H9 (cell line): ENCODE results near the gene ITGAX. TPM values are rescaled to one million over a fixed set of nuclear protein-coding genes. Genes with fewer than 3 reads are reported as not detected.

Experiments used
- DNase-seq: peaks from one replicate; pipeline ENCODE4 v3.0.0-alpha.2; 2017
- H2AFZ ChIP-seq: one replicate; pipeline ENCODE4 v1.6.1; 2013; ENCODE audit warnings: mild to moderate bottlenecking, low read length, control low read depth, moderate library complexity
- H2AK5ac ChIP-seq: 2 replicates; pipeline ENCODE4 v1.6.1; 2013; ENCODE audit warnings: low read length, control low read depth, mixed read lengths; ENCODE audit not compliant: insufficient read length
- H2BK120ac ChIP-seq: one replicate; pipeline ENCODE4 v1.6.1; 2013; ENCODE audit warnings: low read depth, mild to moderate bottlenecking, low read length, control low read depth, inconsistent platforms; ENCODE audit not compliant: poor library complexity, severe bottlenecking
- H2BK12ac ChIP-seq: 2 replicates; pipeline ENCODE4 v1.6.1; 2013; ENCODE audit warnings: low read length, control low read depth, mixed read lengths, low read depth; ENCODE audit not compliant: insufficient read length
- H2BK15ac ChIP-seq: 2 replicates; pipeline ENCODE4 v1.6.1; 2013; ENCODE audit warnings: low read depth, low read length, control low read depth
- H2BK20ac ChIP-seq: one replicate; pipeline ENCODE4 v1.6.1; 2013; ENCODE audit warnings: low read depth, mild to moderate bottlenecking, low read length, control low read depth, inconsistent platforms; ENCODE audit not compliant: poor library complexity, severe bottlenecking
- H2BK5ac ChIP-seq: 2 replicates; pipeline ENCODE4 v1.6.1; 2013; ENCODE audit warnings: low read length, control low read depth, mixed read lengths; ENCODE audit not compliant: insufficient read length
- H3K14ac ChIP-seq: 2 replicates; pipeline ENCODE4 v1.6.1; 2013; ENCODE audit warnings: low read length, control low read depth; ENCODE audit not compliant: insufficient read depth
- H3K18ac ChIP-seq: 2 replicates; pipeline ENCODE4 v1.6.1; 2013; ENCODE audit warnings: low read depth, mild to moderate bottlenecking, mixed read lengths, low read length, control low read depth; ENCODE audit not compliant: insufficient read length
- H3K23ac ChIP-seq: 2 replicates; pipeline ENCODE4 v1.6.1; 2013; ENCODE audit warnings: low read length, control low read depth, mixed read lengths, low read depth; ENCODE audit not compliant: insufficient read length
- H3K23me2 ChIP-seq: 2 replicates; pipeline ENCODE4 v1.6.1; 2013; ENCODE audit warnings: low read depth, mild to moderate bottlenecking, mixed read lengths, low read length, control low read depth; ENCODE audit not compliant: insufficient read length, poor library complexity, severe bottlenecking
- H3K27ac ChIP-seq: 2 replicates; pipeline ENCODE4 v1.5.1; 2013; ENCODE audit warnings: low read length, control low read depth, mixed read lengths, low read depth; ENCODE audit not compliant: insufficient read length
- H3K27me3 ChIP-seq: 2 replicates; pipeline ENCODE4 v1.6.1; 2013; ENCODE audit warnings: low read length, control low read depth, inconsistent platforms; ENCODE audit not compliant: insufficient read depth
- H3K4ac ChIP-seq: 2 replicates; pipeline ENCODE4 v1.6.1; 2013; ENCODE audit warnings: low read depth, mild to moderate bottlenecking, control low read depth, inconsistent platforms, low read length, moderate library complexity
- H3K4me1 ChIP-seq: 2 replicates; pipeline ENCODE4 v1.6.1; 2013; ENCODE audit warnings: low read length, control low read depth, inconsistent platforms; ENCODE audit not compliant: insufficient read depth
- H3K4me2 ChIP-seq: 2 replicates; pipeline ENCODE4 v1.6.1; 2013; ENCODE audit warnings: low read length, control low read depth, mixed read lengths; ENCODE audit not compliant: insufficient read length, insufficient read depth
- H3K56ac ChIP-seq: 2 replicates; pipeline ENCODE4 v1.6.1; 2013; ENCODE audit warnings: low read depth, mild to moderate bottlenecking, mixed read lengths, low read length, control low read depth; ENCODE audit not compliant: insufficient read length
- H3K79me1 ChIP-seq: 2 replicates; pipeline ENCODE4 v1.6.1; 2013; ENCODE audit warnings: low read depth, mild to moderate bottlenecking, moderate library complexity, low read length, control low read depth, inconsistent platforms; ENCODE audit not compliant: insufficient read depth, poor library complexity, severe bottlenecking
- H3K79me2 ChIP-seq: 2 replicates; pipeline ENCODE4 v1.6.1; 2013; ENCODE audit warnings: low read length, control low read depth, inconsistent platforms; ENCODE audit not compliant: insufficient read depth
- H3K9ac ChIP-seq: 2 replicates; pipeline ENCODE4 v1.6.1; 2013; ENCODE audit warnings: low read length, control low read depth, mixed read lengths; ENCODE audit not compliant: insufficient read length; ENCODE audit errors: extremely low read depth
- H3K9me3 ChIP-seq: one replicate; pipeline ENCODE4 v1.6.1; 2013; ENCODE audit warnings: low read depth, low read length, inconsistent platforms; ENCODE audit not compliant: control insufficient read depth
- H3T11ph ChIP-seq: one replicate; pipeline ENCODE4 v1.6.1; 2013; ENCODE audit warnings: mild to moderate bottlenecking, low read length, control low read depth, inconsistent platforms
- H4K20me1 ChIP-seq: one replicate; pipeline ENCODE4 v1.6.1; 2013; ENCODE audit not compliant: control insufficient read depth, insufficient read length, insufficient read depth
- H4K5ac ChIP-seq: 2 replicates; pipeline ENCODE4 v1.6.1; 2013; ENCODE audit warnings: low read depth, mild to moderate bottlenecking, mixed read lengths, low read length, control low read depth; ENCODE audit not compliant: insufficient read length
- H4K8ac ChIP-seq: replicated peaks from 2 replicates; pipeline ENCODE4 v1.6.1; 2013; ENCODE audit warnings: low read length, control low read depth, mixed read lengths, low read depth; ENCODE audit not compliant: insufficient read length
- H4K91ac ChIP-seq: 2 replicates; pipeline ENCODE4 v1.6.1; 2013; ENCODE audit warnings: low read depth, mild to moderate bottlenecking, moderate library complexity, mixed read lengths, low read length, control low read depth; ENCODE audit not compliant: insufficient read length
- H3K27ac Mint-ChIP-seq, 3 experiments: 2 replicates in 2 of 3; 3 replicates in 1 of 3; pipeline ENCODE4 v1.8.0; 2020 to 2021; ENCODE audit warnings: mixed read lengths in 3 of 3, mild to moderate bottlenecking in 1 of 3, moderate library complexity in 1 of 3
- H3K27me3 Mint-ChIP-seq: 2 replicates; pipeline ENCODE4 v1.8.0; 2021; ENCODE audit warnings: low read depth, mild to moderate bottlenecking, moderate library complexity, mixed read lengths
- H3K36me3 Mint-ChIP-seq, 3 experiments: 2 replicates in 2 of 3; 3 replicates in 1 of 3; pipeline ENCODE4 v1.8.0; 2020 to 2021; ENCODE audit warnings: low read depth in 3 of 3, mixed read lengths in 3 of 3; ENCODE audit not compliant: insufficient read depth in 1 of 3
- H3K4me1 Mint-ChIP-seq, 2 experiments: 2 replicates each; pipeline ENCODE4 v1.8.0; 2020; ENCODE audit warnings: mixed read lengths in 2 of 2
- H3K4me3 Mint-ChIP-seq, 2 experiments: 2 replicates in 1 of 2; 3 replicates in 1 of 2; pipeline ENCODE4 v1.8.0; 2020 to 2021; ENCODE audit warnings: mild to moderate bottlenecking in 2 of 2, mixed read lengths in 2 of 2, moderate library complexity in 1 of 2
- H3K9me3 Mint-ChIP-seq, 2 experiments: 2 replicates in 1 of 2; 3 replicates in 1 of 2; pipeline ENCODE4 v1.8.0; 2020; ENCODE audit warnings: mild to moderate bottlenecking in 2 of 2, mixed read lengths in 2 of 2, moderate library complexity in 1 of 2
- WGBS: extraction: QIAGEN DNeasy Blood & Tissue Kit; methylation state at CpG from one replicate; pipeline ENCODE4 v1.1.7; 2013; ENCODE audit warnings: missing lambda C conversion rate, low lambda C conversion rate, mixed read lengths; ENCODE audit not compliant: insufficient read length; ENCODE audit errors: extremely low coverage; 5-methylcytosine and 5-hydroxymethylcytosine counted together
- total RNA-seq: library from RNA; stranded (reverse); gene quantifications from 2 replicates; pipeline ENCODE4 v1.2.1, GENCODE V29; 2021
- TF ChIP-seq, protein P1 (sequence below): fragments of 200-600 bp; sonication (generic); conservative IDR thresholded peaks from 3 replicates; pipeline ENCODE4 v1.8.0; 2021; ENCODE audit warnings: antibody characterized with exemption, mild to moderate bottlenecking

The ITGAX gene
- total RNA-seq, 1 experiment from 2014 or later, result 0.28 TPM

DNA sequence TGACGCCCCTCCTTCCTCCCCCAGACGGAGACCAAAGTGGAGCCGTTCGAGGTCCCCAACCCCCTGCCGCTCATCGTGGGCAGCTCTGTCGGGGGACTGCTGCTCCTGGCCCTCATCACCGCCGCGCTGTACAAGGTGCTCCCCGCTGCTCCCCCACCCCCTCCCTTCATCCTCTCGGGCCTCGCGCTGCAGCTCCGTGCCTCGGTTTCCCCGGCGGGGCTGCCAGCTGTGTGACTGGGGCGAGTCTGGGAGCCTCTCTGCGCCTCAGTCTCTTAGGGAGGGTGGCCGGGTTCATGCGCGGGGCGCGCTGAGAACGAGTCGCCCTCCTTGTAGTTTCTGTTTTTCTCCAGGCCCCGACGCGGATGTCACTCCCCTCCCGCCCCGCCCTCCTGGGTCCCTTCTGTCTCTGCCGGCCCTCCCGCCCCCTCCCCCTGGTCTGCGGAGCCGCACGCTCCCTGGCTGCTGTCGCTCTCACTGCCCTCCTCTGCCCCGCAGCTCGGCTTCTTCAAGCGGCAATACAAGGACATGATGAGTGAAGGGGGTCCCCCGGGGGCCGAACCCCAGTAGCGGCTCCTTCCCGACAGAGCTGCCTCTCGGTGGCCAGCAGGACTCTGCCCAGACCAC lies 23.7 kb upstream of the ITGAX start:
- Histone ChIP-seq H4K91ac (no peak overlapping the region), H2AFZ (no peak overlapping the region), H4K20me1 (no peaks in the 10 kb centered on the region), H2BK20ac (no peak overlapping the region), H3K79me1 (no peaks in the 10 kb centered on the region), H2BK12ac (no peak overlapping the region), H3K4me1 (peaks cover 2% of the 10 kb centered on the region; the same call in 1 of the 2 replicates), H3K56ac (no peak overlapping the region), H3K9ac (no peak overlapping the region), H3K27me3 (peaks cover 14% of the 10 kb centered on the region; the same call in 1 of the 2 replicates), H2AK5ac (no peak overlapping the region), H3T11ph (no peak overlapping the region), H2BK15ac (no peak overlapping the region), H3K23me2 (peaks cover 4% of the 10 kb centered on the region), H3K27ac (no peak overlapping the region), H2BK120ac (no peak overlapping the region), H3K14ac (no peak overlapping the region), H3K79me2 (no peaks in the 10 kb centered on the region), H3K18ac (no peak overlapping the region), H3K23ac (no peak overlapping the region), H3K4ac (no peak overlapping the region), H2BK5ac (no peak overlapping the region), H3K9me3 (no peaks in the 10 kb centered on the region), H4K5ac (no peak overlapping the region), H4K8ac (no peak overlapping the region), H3K4me2 (peak overlapping the region; percentile 48)
- Mint-ChIP-seq H3K4me3 (peak overlapping the region; percentile 41 to 79), H3K4me1 (peaks cover 22 to 25% of the 10 kb centered on the region in 2 experiments), H3K36me3 (no peaks in the 10 kb centered on the region; a peak in 1 of 7 replicates), H3K27me3 (peaks cover 35% of the 10 kb centered on the region), H3K27ac (no peak overlapping the region; a peak in 2 of 7 replicates), H3K9me3 (peaks cover 2 to 4% of the 10 kb centered on the region in 2 experiments; a peak in 3 of 5 replicates)
- TF ChIP-seq, protein P1, sequence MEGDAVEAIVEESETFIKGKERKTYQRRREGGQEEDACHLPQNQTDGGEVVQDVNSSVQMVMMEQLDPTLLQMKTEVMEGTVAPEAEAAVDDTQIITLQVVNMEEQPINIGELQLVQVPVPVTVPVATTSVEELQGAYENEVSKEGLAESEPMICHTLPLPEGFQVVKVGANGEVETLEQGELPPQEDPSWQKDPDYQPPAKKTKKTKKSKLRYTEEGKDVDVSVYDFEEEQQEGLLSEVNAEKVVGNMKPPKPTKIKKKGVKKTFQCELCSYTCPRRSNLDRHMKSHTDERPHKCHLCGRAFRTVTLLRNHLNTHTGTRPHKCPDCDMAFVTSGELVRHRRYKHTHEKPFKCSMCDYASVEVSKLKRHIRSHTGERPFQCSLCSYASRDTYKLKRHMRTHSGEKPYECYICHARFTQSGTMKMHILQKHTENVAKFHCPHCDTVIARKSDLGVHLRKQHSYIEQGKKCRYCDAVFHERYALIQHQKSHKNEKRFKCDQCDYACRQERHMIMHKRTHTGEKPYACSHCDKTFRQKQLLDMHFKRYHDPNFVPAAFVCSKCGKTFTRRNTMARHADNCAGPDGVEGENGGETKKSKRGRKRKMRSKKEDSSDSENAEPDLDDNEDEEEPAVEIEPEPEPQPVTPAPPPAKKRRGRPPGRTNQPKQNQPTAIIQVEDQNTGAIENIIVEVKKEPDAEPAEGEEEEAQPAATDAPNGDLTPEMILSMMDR, result no peak
- peak; percentile 52 for DNase-seq
- no CpG with 5 or more reads among the region's 46 CpGs for WGBS
